GM18517 (cell line): ENCODE results near the gene SATB1.
"Not testable (repeated sequence)": the region's sequence is repeated elsewhere in the genome, so short reads cannot be mapped to it uniquely, and the experiment has no call there.

Experiments
- ATAC-seq: cut with Tn5 transposase; IDR thresholded peaks from one replicate; pipeline ENCODE4 v1.9.1; 2021; ENCODE audit warnings: mild to moderate bottlenecking, moderate library complexity; ENCODE audit not compliant: unreplicated experiment

SATB1 gene

GRCh38 chr3:18424729-18425640 is at the start of gene SATB1:
Gene SATB1, minus strand, starts transcription at chr3:18425339. Its CDS starts 4,372 bp downstream, at chr3:18420967.
- peak; percentile 41 for ATAC-seq

- ATAC-seq, result no peak
Measured at GRCh38 chr3:18474202-18474601, 49.1 kb upstream of the SATB1 start.

- ATAC-seq, result no peak
Measured at GRCh38 chr3:18469775-18470174, 44.6 kb upstream of the SATB1 start.

- ATAC-seq, result no peak
Measured at GRCh38 chr3:18466136-18466535, 41.0 kb upstream of the SATB1 start.

GRCh38 chr3:18454766-18455165 is 29.6 kb upstream of the SATB1 start:
- ATAC-seq, result no peak

GRCh38 chr3:18449618-18450017 is 24.5 kb upstream of the SATB1 start:
- ATAC-seq, result not testable (repeated sequence)

- ATAC-seq, result no peak
Measured at GRCh38 chr3:18447720-18448119, 22.6 kb upstream of the SATB1 start.

- no peak for ATAC-seq
Measured at GRCh38 chr3:18446149-18446825, 21.1 kb upstream of the SATB1 start.

- no peak for ATAC-seq
Measured at GRCh38 chr3:18445401-18446148, 20.4 kb upstream of the SATB1 start.

- no peak for ATAC-seq
Measured at GRCh38 chr3:18444595-18445400, 19.7 kb upstream of the SATB1 start.

- no peak for ATAC-seq
Measured at GRCh38 chr3:18443665-18444594, 18.8 kb upstream of the SATB1 start.

- no peak for ATAC-seq
Measured at GRCh38 chr3:18442756-18443664, 17.9 kb upstream of the SATB1 start.

- no peak for ATAC-seq
Measured at GRCh38 chr3:18441551-18441950, 16.4 kb upstream of the SATB1 start.

GRCh38 chr3:18440066-18440722 is 15.1 kb upstream of the SATB1 start:
- no peak for ATAC-seq

GRCh38 chr3:18439281-18439680 is 14.1 kb upstream of the SATB1 start:
- ATAC-seq, result no peak

- no peak for ATAC-seq
Measured at GRCh38 chr3:18438586-18438985, 13.4 kb upstream of the SATB1 start.

GRCh38 chr3:18436213-18436612 is 11.1 kb upstream of the SATB1 start:
- no peak for ATAC-seq

- ATAC-seq, result no peak
Measured at GRCh38 chr3:18434711-18435110, 9.6 kb upstream of the SATB1 start.
